HepG2 (cell line): ENCODE measurements around the gene LSM14B. TPM values are rescaled to one million over a fixed set of nuclear protein-coding genes. Genes with fewer than 3 reads are reported as not detected.

Experiments used
- ARID2 ChIP-seq: sonication (generic); formaldehyde crosslinking; IDR thresholded peaks from 2 replicates; pipeline ENCODE4 v1.8.1; 2022; ENCODE audit warnings: mild to moderate bottlenecking, missing genetic modification reagents, borderline replicate concordance
- ASH2L ChIP-seq: fragments of 300-600, 200-600 bp; sonication (generic); IDR thresholded peaks from 2 replicates; pipeline ENCODE4 v1.7.0; 2017; ENCODE audit warnings: low read depth, mild to moderate bottlenecking, moderate library complexity, mixed read lengths, low read length; ENCODE audit not compliant: insufficient read length
- CREM ChIP-seq, 2 experiments: sonication (generic) in 1 of 2; formaldehyde crosslinking in 1 of 2; IDR thresholded peaks; 2 replicates each; pipeline versions ENCODE4 v1.4.0 to v1.6.1; 2016 to 2020; ENCODE audit warnings: antibody characterized with exemption in 1 of 2, mild to moderate bottlenecking in 1 of 2, missing genetic modification reagents in 1 of 2
- FOXJ3 ChIP-seq: sonication (generic); formaldehyde crosslinking; IDR thresholded peaks from 2 replicates; pipeline ENCODE4 v1.4.0; 2020; ENCODE audit warnings: missing genetic modification reagents, mild to moderate bottlenecking, borderline replicate concordance
- GATAD1 ChIP-seq: IDR thresholded peaks from 2 replicates; pipeline ENCODE4 v1.6.1; 2016; ENCODE audit warnings: missing genetic modification reagents, missing compliant biosample characterization
- HNRNPK ChIP-seq: fragments of 200-400 bp; formaldehyde crosslinking; IDR thresholded peaks from 2 replicates; pipeline ENCODE4 v1.6.1; 2018; ENCODE audit warnings: low read length, low read depth, moderate library complexity, mild to moderate bottlenecking; ENCODE audit not compliant: poor library complexity, severe bottlenecking
- KAT2B ChIP-seq: fragments of 150-350 bp; IDR thresholded peaks from 2 replicates; pipeline ENCODE4 v1.6.1; 2014; ENCODE audit warnings: low read depth, low read length, borderline replicate concordance
- KLF16 ChIP-seq, 2 experiments: sonication (generic) in 1 of 2; formaldehyde crosslinking in 1 of 2; IDR thresholded peaks; 2 replicates each; pipeline versions ENCODE4 v1.6.1 to v1.8.0; 2016 to 2023; ENCODE audit warnings: missing genetic modification reagents in 2 of 2, missing compliant biosample characterization in 1 of 2
- MIXL1 ChIP-seq: IDR thresholded peaks from 2 replicates; pipeline ENCODE4 v1.6.1; 2016
- POLR2AphosphoS2 ChIP-seq: IDR thresholded peaks from 2 replicates; pipeline ENCODE4 v1.6.1; 2011; ENCODE audit warnings: low read depth, low read length, improper control_type of control experiment
- RAD21 ChIP-seq: fragments of 450-650 bp; formaldehyde crosslinking; IDR thresholded peaks from 2 replicates; pipeline ENCODE4 v1.5.0; 2020; ENCODE audit warnings: mild to moderate bottlenecking
- RBAK ChIP-seq: sonication (generic); formaldehyde crosslinking; IDR thresholded peaks from 2 replicates; pipeline ENCODE4 v1.5.1; 2020; ENCODE audit warnings: mild to moderate bottlenecking, missing genetic modification reagents
- SAFB2 ChIP-seq: sonication (generic); formaldehyde crosslinking; IDR thresholded peaks from 2 replicates; pipeline ENCODE4 v1.5.1; 2020; ENCODE audit warnings: missing genetic modification reagents, low read depth, mild to moderate bottlenecking, borderline replicate concordance
- TOPORS ChIP-seq: sonication (generic); formaldehyde crosslinking; IDR thresholded peaks from 2 replicates; pipeline ENCODE4 v1.8.0; 2023; ENCODE audit warnings: mild to moderate bottlenecking, missing genetic modification reagents
- ZNF12 ChIP-seq: sonication (generic); formaldehyde crosslinking; IDR thresholded peaks from 2 replicates; pipeline ENCODE4 v1.5.0; 2020; ENCODE audit warnings: missing genetic modification reagents
- ZNF3 ChIP-seq: IDR thresholded peaks from 2 replicates; pipeline ENCODE4 v1.7.0; 2017; ENCODE audit warnings: inconsistent platforms
- ZNF333 ChIP-seq: sonication (generic); formaldehyde crosslinking; IDR thresholded peaks from 2 replicates; pipeline ENCODE4 v1.4.0; 2020; ENCODE audit warnings: mild to moderate bottlenecking, missing genetic modification reagents, borderline replicate concordance
- ZNF343 ChIP-seq: sonication (generic); formaldehyde crosslinking; IDR thresholded peaks from 2 replicates; pipeline ENCODE4 v1.4.0; 2020; ENCODE audit warnings: mild to moderate bottlenecking, missing genetic modification reagents
- ZNF430 ChIP-seq: sonication (generic); formaldehyde crosslinking; IDR thresholded peaks from 2 replicates; pipeline ENCODE4 v1.9.0; 2021; ENCODE audit warnings: mild to moderate bottlenecking, missing genetic modification reagents
- ZNF451 ChIP-seq: sonication (generic); formaldehyde crosslinking; IDR thresholded peaks from 2 replicates; pipeline ENCODE4 v1.5.0; 2020; ENCODE audit warnings: mild to moderate bottlenecking, missing genetic modification reagents
- ZNF564 ChIP-seq: sonication (generic); formaldehyde crosslinking; IDR thresholded peaks from 2 replicates; pipeline ENCODE4 v1.8.1; 2023; ENCODE audit warnings: mild to moderate bottlenecking, missing genetic modification reagents
- ZNF713 ChIP-seq: sonication (generic); formaldehyde crosslinking; IDR thresholded peaks from 2 replicates; pipeline ENCODE4 v1.4.0; 2020; ENCODE audit warnings: mild to moderate bottlenecking, missing genetic modification reagents
- ZNF879 ChIP-seq: sonication (generic); formaldehyde crosslinking; IDR thresholded peaks from 2 replicates; pipeline ENCODE4 v1.8.1; 2023; ENCODE audit warnings: missing genetic modification reagents
- polyA plus RNA-seq, 8 experiments: library from polyadenylated mRNA; depleted of rRNA in 3 of 8; stranded (reverse) in 7 of 8; unstranded in 1 of 8; fragments of >200 nt; fragmentation: Illumina TruSeq in 4 of 8; extraction: Trizol in 4 of 8; gene quantifications; 2 replicates each; pipeline versions ENCODE4 v1.2.1 to v1.2.3, GENCODE V29; 2011 to 2016; ENCODE audit warnings: low read depth in 4 of 8, missing spikeins in 1 of 8, mixed read lengths in 1 of 8; ENCODE audit not compliant: insufficient read depth in 1 of 8
- total RNA-seq, 5 experiments: library from RNA; depleted of rRNA; stranded (reverse); fragments of >200 nt; fragmentation: Illumina TruSeq; extraction: Trizol; gene quantifications; 2 replicates each; pipeline ENCODE4 v1.2.3, GENCODE V29; 2016; ENCODE audit warnings: low read depth in 1 of 5
- TF ChIP-seq, protein P1 (sequence below): sonication (generic); formaldehyde crosslinking; IDR thresholded peaks from 2 replicates; pipeline ENCODE4 v1.4.0; 2020; ENCODE audit warnings: missing genetic modification reagents, low read depth, mild to moderate bottlenecking, borderline replicate concordance
- TF ChIP-seq, protein P2 (sequence below): sonication (generic); formaldehyde crosslinking; IDR thresholded peaks from 2 replicates; pipeline ENCODE4 v1.5.0; 2020; ENCODE audit warnings: mild to moderate bottlenecking, missing genetic modification reagents
- TF ChIP-seq, protein P3 (sequence below): sonication (generic); formaldehyde crosslinking; IDR thresholded peaks from 2 replicates; pipeline ENCODE4 v1.5.0; 2020; ENCODE audit warnings: mild to moderate bottlenecking, missing genetic modification reagents, borderline replicate concordance

Gene LSM14B
- total and polyA plus RNA-seq, 2 of the 13 experiments (the other 11 are each of a cell fraction or from before 2014, with no cell fraction given): 43.3 to 79.2 TPM

DNA sequence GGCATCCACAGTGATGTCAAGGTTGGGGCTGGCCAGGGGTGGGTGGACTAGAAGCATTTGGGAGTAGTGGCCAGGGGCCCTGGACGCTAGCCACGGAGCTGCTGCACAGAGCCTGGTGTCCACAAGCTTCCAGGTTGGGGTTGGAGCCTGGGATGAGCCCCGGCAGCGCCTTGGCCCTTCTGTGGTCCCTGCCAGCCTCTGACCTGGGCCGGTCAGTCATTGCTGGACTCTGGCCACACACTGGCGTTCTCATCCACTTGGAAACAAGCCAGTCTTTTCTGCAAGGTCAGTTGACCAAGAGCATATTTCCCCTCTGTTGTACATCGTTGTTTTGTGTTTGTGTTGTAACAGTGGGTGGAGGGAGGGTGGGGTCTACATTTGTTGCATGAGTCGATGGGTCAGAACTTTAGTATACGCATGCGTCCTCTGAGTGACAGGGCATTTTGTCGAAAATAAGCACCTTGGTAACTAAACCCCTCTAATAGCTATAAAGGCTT is 12.5 kb downstream of the LSM14B start (continued):
- TF ChIP-seq ZNF333 (CRISPR knock-in tag) (no peak), MIXL1 (CRISPR knock-in tag) (peak; percentile 64; the same call in 1 of the 2 replicates), HNRNPK (no peak), ZNF564 (no peak), CREM (IDR thresholded peaks at IDR 0.05) (no peak; the same call in 1 of the 2 replicates), CREM (CRISPR knock-in tag; IDR thresholded peaks at IDR 0.05) (no peak), TOPORS (CRISPR knock-in tag) (peak; percentile 73), ZNF451 (0 out of 2 replicates have a peak, but pooled peaks have one; percentile 26), RAD21 (peak; percentile 64), ZNF12 (CRISPR knock-in tag) (peak; percentile 77), ZNF3 (CRISPR knock-in tag) (no peak), ZNF343 (CRISPR knock-in tag) (peak; percentile 11; the same call in 1 of the 2 replicates), GATAD1 (CRISPR knock-in tag) (0 out of 2 replicates have a peak, but pooled peaks have one; percentile 64), ARID2 (peak; percentile 36; the same call in 1 of the 2 replicates), KLF16 (CRISPR knock-in tag; IDR thresholded peaks at IDR 0.05) (peak in 1 of 2 experiments; percentile 76; a peak in 2 of 4 replicates), POLR2AphosphoS2 (peak; percentile 96), RBAK (CRISPR knock-in tag) (no peak), ZNF430 (CRISPR knock-in tag) (peak; percentile 51; the same call in 1 of the 2 replicates), SAFB2 (CRISPR knock-in tag) (no peak), ASH2L (peak; percentile 37), FOXJ3 (CRISPR knock-in tag) (peak; percentile 58; the same call in 1 of the 2 replicates), ZNF713 (no peak), ZNF879 (CRISPR knock-in tag) (0 out of 2 replicates have a peak, but pooled peaks have one; percentile 38), KAT2B (no peak)
- TF ChIP-seq, protein P1, sequence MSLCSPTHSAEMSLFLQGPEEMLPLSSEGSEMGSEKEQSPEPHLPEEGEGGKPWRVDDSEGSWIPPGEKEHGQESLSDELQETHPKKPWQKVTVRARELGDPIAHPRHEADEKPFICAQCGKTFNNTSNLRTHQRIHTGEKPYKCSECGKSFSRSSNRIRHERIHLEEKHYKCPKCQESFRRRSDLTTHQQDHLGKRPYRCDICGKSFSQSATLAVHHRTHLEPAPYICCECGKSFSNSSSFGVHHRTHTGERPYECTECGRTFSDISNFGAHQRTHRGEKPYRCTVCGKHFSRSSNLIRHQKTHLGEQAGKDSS (CRISPR knock-in tag): peak; percentile 24; the same call in 1 of the 2 replicates
- TF ChIP-seq, protein P2, sequence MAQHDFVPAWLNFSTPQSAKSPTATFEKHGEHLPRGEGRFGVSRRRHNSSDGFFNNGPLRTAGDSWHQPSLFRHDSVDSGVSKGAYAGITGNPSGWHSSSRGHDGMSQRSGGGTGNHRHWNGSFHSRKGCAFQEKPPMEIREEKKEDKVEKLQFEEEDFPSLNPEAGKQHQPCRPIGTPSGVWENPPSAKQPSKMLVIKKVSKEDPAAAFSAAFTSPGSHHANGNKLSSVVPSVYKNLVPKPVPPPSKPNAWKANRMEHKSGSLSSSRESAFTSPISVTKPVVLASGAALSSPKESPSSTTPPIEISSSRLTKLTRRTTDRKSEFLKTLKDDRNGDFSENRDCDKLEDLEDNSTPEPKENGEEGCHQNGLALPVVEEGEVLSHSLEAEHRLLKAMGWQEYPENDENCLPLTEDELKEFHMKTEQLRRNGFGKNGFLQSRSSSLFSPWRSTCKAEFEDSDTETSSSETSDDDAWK (CRISPR knock-in tag): no peak
- TF ChIP-seq, protein P3, sequence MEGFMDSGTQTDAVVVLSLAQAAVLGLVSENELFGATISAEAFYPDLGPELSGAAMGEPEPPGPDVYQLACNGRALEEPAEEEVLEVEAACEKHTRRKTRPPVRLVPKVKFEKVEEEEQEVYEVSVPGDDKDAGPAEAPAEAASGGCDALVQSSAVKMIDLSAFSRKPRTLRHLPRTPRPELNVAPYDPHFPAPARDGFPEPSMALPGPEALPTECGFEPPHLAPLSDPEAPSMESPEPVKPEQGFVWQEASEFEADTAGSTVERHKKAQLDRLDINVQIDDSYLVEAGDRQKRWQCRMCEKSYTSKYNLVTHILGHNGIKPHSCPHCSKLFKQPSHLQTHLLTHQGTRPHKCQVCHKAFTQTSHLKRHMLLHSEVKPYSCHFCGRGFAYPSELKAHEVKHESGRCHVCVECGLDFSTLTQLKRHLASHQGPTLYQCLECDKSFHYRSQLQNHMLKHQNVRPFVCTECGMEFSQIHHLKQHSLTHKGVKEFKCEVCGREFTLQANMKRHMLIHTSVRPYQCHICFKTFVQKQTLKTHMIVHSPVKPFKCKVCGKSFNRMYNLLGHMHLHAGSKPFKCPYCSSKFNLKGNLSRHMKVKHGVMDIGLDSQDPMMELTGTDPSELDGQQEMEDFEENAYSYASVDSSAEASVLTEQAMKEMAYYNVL (CRISPR knock-in tag): 0 out of 2 replicates have a peak, but pooled peaks have one; percentile 16
